C1 segment of cervical spinal cord (tissue), 14 donors: ENCODE results near the gene CDC42BPA.
"Not testable (repeated sequence)": the region's sequence is repeated elsewhere in the genome, so short reads cannot be mapped to it uniquely, and the experiment has no call there.

ENCODE experiments used
- DNase-seq, 14 donors: peaks; one replicate each; lab custom pipeline; 2025; lab: John Stamatoyannopoulos, UW

CDC42BPA gene

DNA sequence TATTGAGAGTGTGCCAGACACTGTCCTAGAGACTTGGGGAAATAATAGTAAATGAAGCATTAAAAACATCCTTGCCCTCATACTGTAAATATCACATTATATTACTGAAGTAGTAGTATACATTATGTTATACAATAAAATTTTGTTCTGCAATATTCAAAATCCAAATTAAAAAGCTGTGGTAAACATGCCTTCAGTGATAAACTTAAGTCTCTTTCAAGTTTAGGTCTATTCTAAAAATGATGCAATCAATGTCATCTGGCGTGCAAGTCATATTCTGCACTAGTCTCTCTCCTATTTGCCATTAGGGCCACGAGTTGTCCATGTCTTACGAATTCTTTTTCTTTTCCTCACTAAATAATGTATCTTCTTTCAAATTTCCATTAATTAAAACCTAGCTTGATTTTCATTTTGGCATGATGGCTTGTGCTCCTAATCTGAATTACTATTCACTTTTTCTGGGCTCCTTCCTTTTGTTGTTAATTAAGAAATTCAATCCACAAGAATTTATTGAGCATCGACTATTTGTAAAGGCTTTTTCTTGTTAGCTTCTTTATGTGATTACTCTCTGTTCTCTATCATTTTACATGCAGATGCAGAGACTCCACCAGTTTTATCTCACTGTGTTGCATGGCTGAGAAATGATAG is 247.5 kb downstream of the CDC42BPA start:
- DNase-seq, result no peak

GRCh38 chr1:227069490-227069889 is 248.8 kb downstream of the CDC42BPA start:
- DNase-seq, result no peak

- no peak for DNase-seq
Observed at GRCh38 chr1:227068883-227069282, 249.4 kb downstream of the CDC42BPA start.

GRCh38 chr1:227066999-227067398 is 251.3 kb downstream of the CDC42BPA start:
- no peak for DNase-seq

DNA sequence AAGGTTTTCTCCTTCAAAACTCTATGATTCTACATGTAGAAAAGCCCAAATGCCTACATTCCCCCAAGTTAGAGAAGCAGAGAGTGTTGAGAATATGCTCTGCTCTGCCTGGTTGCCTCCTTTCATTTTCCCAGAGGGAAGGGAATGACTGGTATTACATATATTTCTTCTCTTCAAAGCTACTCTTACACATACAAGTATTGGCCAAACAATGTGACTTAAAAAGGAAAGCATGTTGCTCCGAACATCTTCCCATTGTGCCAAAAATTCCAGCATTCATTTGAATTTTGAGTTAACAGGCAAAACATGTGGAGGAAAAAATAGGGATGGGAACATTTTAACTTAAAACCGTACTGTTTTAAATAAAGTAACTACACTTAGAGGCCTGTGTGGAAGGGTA is 253.0 kb downstream of the CDC42BPA start:
- DNase-seq, result no peak

DNA sequence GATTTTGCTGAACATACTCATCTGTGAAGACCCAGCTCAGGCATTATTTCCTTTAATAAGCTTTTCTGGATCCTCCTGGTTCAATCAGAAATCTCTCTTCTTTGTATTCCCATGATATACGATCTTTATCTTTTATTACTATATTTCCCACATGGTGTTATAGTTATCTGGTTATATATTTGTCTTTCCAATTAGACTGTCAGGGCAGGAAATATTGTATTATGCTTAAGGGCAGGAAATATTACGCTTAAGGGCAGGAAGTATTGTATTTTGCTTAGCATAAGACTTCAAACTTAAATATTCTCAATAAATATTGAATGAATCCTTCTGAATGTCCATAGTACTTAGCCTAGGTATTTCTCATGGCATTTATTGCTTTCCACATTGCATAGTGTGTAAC is 256.0 kb downstream of the CDC42BPA start:
- DNase-seq, result no peak

GRCh38 chr1:227059076-227059475 is 259.2 kb downstream of the CDC42BPA start:
- DNase-seq, result no peak

DNA sequence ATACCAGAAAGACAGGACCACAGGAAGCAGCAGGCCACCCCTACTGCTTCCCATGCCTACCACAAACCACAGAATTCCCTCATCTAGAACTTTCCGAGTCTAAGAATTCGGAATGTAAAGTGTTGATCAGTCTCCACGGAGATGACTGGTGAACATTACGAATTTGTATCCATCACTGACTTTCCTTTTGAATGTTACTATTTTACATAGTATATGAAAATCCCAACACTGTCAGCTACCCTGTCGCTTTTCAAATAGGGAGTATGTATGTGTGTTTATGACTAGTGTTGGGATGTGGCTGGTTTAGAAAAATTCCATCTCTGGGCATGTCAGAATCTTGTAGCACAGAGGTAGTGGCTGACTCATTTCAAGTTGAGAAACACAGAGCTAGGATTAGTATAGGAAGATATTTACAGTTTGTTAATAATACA is 260.0 kb downstream of the CDC42BPA start:
- DNase-seq, result no peak

DNA sequence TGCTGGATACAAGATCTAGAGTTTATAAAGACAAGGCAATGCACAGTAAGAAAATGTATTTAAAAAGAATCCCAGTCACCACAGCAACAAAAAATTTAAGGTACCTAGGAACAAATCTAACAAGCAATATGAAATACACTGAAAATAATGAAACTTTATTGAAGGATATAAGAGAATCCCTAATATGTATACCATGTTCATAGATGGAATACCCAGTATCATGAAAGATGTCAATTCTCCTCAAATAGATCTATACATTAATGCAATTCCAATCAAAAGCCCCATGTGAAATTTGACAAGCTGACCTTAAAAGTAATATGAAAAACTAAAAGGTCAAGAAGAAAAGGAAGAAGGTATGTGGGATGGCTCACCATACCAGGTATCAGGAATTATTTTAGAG is 269.0 kb downstream of the CDC42BPA start:
- no peak for DNase-seq

- no peak for DNase-seq
Observed at GRCh38 chr1:227043755-227044154, 274.5 kb downstream of the CDC42BPA start.

GRCh38 chr1:227042292-227042691 is 276.0 kb downstream of the CDC42BPA start:
- DNase-seq, result no peak

DNA sequence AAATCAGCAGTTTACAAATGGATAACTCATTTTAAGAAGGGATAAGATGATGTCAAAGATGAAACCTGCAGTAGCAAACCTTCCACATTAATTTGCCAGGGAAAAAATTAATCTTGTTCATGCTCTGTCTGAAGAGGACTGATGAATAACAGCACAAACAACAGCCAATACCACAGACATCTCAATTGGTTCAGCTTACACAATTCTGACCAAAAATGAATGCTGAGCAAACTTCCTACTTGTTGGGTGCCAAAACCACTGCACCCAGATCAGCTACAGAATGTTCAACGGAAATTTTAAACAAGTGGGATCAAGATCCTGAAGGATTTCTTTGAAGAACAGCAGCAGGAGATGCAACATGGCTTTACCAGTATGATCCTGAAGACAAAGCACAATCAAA is 279.9 kb downstream of the CDC42BPA start:
- DNase-seq, result no peak

GRCh38 chr1:227037121-227037520 is 281.2 kb downstream of the CDC42BPA start:
- DNase-seq, result no peak

DNA sequence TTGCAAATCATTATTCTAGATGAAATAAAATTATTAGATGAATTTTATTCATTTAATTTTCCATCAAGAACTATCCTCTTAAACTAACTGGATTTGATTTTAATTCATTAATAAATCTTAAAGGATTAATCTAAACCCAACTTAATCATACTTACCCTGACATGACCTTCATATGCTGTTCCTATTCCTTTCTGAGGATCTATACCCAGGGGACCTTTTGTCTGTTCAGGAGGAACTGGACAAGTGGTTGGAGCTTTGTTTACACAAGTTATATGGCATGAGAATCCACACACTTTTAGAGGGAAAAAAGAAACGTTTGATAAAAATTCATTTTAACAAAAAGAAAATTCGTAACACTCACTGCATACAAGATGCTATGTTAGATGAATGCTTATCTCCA is 283.0 kb downstream of the CDC42BPA start:
- no peak for DNase-seq

GRCh38 chr1:227033880-227034279 is 284.4 kb downstream of the CDC42BPA start:
- DNase-seq, result no peak

DNA sequence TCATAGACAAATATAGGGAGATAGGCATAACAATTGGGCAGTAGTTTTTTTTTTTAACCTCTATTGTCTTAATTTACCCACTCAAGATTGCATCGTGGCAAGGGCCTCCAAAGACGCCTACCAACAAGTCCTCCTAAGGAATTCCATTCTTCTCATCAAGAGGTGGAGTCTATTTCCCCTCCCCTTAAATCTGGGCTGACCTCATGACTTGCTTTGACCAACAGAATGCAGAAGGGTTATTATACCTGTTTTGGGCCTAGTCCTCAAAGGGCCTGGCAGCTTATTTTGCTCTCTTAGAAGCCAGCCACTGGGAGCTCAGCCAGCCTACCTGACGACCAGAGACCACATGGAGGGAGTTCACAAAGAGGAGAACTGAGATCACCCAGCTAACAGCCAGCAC is 285.9 kb downstream of the CDC42BPA start:
- no peak for DNase-seq

GRCh38 chr1:227016990-227017389 is 301.3 kb downstream of the CDC42BPA start:
- DNase-seq, result no peak

- DNase-seq, result no peak
Observed at GRCh38 chr1:227010645-227011044, 307.6 kb downstream of the CDC42BPA start.

DNA sequence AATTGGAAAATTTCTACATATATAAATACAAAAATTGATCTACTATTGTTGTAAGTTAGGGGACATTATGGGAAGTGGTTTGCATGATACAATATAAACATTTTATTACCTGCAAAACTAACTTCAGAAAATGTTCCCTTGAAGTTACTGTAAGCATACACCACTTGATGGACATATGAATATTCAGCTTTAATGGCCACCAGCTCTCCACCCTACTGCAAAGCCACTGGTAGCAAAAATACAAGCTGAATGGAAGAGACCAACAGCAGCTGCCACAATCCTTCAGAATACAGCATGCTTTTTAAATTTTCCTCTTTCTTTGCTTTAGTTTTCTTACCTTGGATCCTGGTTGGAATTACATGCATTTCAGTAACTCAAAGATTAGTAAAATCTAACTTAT is 308.4 kb downstream of the CDC42BPA start:
- DNase-seq, result no peak

GRCh38 chr1:227006226-227006796 is 312.0 kb downstream of the CDC42BPA start:
- DNase-seq, result no peak

- DNase-seq, result no peak
Observed at GRCh38 chr1:227004796-227005195, 313.5 kb downstream of the CDC42BPA start.

DNA sequence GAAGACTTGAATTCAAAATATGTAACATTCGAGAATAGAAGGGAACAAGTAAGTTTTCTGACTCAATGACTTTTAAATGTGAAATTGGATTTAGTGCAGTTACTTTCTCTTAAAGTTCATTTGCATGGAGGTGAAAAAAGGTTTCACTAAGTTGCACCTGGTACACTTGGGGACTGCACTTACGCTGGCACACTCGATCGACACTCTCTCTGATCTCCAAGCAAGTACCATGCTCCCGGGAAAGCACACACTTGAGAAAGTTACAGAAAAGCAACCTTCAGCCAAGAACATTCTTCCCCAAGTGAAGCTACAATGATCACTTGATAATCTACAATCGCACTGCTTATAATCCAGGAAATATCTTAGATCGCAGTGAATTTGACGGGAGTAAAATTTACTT is 315.1 kb downstream of the CDC42BPA start:
- no peak for DNase-seq

DNA sequence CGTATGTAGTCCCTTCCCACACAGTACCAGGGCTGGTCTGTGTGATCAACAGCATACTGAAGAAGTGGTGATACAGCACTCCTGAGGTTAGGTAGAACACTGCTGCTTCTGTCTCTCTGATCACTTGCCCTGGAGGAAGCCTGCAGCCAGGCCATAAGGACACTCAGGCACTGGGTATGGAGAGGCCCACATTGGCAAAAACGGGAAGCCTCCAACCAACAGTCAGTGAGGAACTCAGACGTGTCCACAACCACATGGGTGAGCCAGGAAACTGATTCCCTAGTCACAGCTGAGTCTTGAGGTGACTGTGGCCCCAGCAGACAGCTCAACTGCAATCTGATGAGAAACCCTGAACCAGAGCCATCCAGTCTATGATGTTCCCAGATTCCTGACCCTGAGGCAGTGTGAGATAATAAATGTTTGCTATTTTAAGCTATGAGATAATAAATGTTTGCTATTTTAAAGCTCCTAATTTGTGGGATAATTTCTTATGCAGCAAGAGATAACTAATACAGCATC is 315.7 kb downstream of the CDC42BPA start:
- no peak for DNase-seq

GRCh38 chr1:226999579-226999978 is 318.7 kb downstream of the CDC42BPA start:
- not testable (repeated sequence) for DNase-seq
